GM18526 (cell line): Measurements from ENCODE around the gene CIZ1.

Source experiments
- POLR2A ChIP-seq: IDR thresholded peaks from 3 replicates; pipeline ENCODE4 v1.6.1; 2011; ENCODE audit not compliant: insufficient read length; ENCODE audit errors: extremely low read depth

The CIZ1 gene

GRCh38 chr9:128204858-128205257, 13.5 kb upstream of the CIZ1 start:
- TF ChIP-seq POLR2A = no peak

GRCh38 chr9:128203707-128204551, 12.6 kb upstream of the CIZ1 start:
- TF ChIP-seq POLR2A = no peak

GRCh38 chr9:128203024-128203706, 11.8 kb upstream of the CIZ1 start, which contains the start of gene DNM1:
TSS of gene DNM1 (plus strand) at chr9:128203379. CDS start at chr9:128203471, 92 bp downstream.
- no peak for TF ChIP-seq POLR2A

- TF ChIP-seq POLR2A = no peak
These were observed 11.3 kb upstream of the CIZ1 start for GRCh38 chr9:128202648-128203023.

- TF ChIP-seq POLR2A = no peak
These were observed 10.3 kb upstream of the CIZ1 start for GRCh38 chr9:128201441-128202369.

- TF ChIP-seq POLR2A = no peak
These were observed 2.2 kb upstream of the CIZ1 start for GRCh38 chr9:128193469-128194096.

GRCh38 chr9:128192601-128193371, 1.4 kb upstream of the CIZ1 start:
- TF ChIP-seq POLR2A = no peak

- TF ChIP-seq POLR2A = no peak
These were observed 611 bp downstream of the CIZ1 start for GRCh38 chr9:128190516-128191405.

- no peak for TF ChIP-seq POLR2A
These were observed 1.4 kb downstream of the CIZ1 start for GRCh38 chr9:128190013-128190412.

- no peak for TF ChIP-seq POLR2A
These were observed 3.2 kb downstream of the CIZ1 start for GRCh38 chr9:128188209-128188608.

GRCh38 chr9:128187361-128187760, 4.0 kb downstream of the CIZ1 start:
- TF ChIP-seq POLR2A = no peak

- TF ChIP-seq POLR2A = no peak
These were observed 5.1 kb downstream of the CIZ1 start for GRCh38 chr9:128185979-128186965.
